Right ventricle myocardium superior (tissue), 1 donor: ENCODE results near the gene AGPAT2. TPM values are rescaled to one million over a fixed set of nuclear protein-coding genes. Genes with fewer than 3 reads are reported as not detected.

ENCODE experiments used
- ATAC-seq: fragments of 200-7000 bp; cut with Tn5 transposase; one replicate; pipeline ENCODE4 v1.9.1; 2020; ENCODE audit warnings: mild to moderate bottlenecking; ENCODE audit not compliant: poor library complexity
- DNase-seq: peaks from one replicate; pipeline ENCODE4 v3.0.0-alpha.2; 2020
- intact Hi-C: fragments of 100-400 bp; cut with DNase I; formaldehyde crosslinking; loops from one replicate; pipeline ENCODE4 v1.11.2; 2022
- microRNA-seq: library from miRNA; unstranded; fragments of <30 nt; microRNA quantifications from one replicate; pipeline ENCODE4 v1.2.0, GENCODE V29; 2020
- total RNA-seq: library from RNA; stranded (reverse); fragmentation: NEBNext Ultra II Directional; extraction: Animal tissue kit (Norgen Biotek cat#: 25700); gene quantifications from one replicate; pipeline ENCODE4 v1.2.1, GENCODE V29; 2021
- donor health status: DM: no; HTN: yes; CAD: no; lungs with severe emphysema.

The AGPAT2 gene
- total RNA-seq, 1 donor from 2014 or later = 48.6 TPM

- peak; percentile 83 for ATAC-seq
- peak; percentile 93 for DNase-seq
- intact Hi-C loops = no loop called here
Observed at GRCh38 chr9:136625101-136626065, 61.9 kb downstream of the AGPAT2 start.

DNA sequence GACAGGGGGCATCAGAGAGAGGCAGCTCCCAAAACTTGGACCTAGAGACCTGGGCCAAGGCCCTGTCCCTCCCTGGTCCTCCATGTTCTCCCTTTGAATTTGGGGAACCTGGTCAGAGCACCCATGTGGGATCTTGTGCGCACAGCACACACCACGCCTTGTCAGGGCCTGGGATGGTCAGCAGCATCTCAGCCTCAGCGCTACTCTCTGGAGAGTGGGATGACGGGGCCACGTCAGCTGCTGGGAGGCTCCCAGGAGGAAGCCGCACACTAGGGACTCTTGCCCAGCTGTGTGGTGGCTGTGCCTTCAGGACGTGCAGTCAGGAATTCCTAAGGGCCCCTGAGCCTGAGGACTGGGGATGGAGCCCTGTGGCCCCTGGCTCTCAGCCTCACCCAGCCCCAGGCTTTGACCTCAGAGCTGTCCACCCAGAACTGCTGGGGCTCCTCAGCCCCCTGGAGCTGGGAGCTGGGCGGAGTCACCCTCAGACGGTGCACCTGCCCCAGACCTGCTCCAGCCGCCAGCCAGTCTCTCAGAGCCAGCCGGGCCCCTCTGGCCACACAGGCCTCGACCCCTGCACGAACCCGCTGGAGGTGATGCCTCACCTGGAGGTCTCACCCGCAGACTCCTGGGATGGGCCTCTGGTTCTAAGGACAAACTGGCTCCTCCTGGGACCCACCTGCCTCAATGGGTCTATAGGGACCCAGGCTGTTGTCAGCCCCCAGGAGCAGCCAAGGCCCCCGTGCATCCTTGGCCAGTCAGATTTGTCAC lies 62.9 kb downstream of the AGPAT2 start:
- intact Hi-C loops = no loop called here
- ATAC-seq = no peak
- no peak for DNase-seq

DNA sequence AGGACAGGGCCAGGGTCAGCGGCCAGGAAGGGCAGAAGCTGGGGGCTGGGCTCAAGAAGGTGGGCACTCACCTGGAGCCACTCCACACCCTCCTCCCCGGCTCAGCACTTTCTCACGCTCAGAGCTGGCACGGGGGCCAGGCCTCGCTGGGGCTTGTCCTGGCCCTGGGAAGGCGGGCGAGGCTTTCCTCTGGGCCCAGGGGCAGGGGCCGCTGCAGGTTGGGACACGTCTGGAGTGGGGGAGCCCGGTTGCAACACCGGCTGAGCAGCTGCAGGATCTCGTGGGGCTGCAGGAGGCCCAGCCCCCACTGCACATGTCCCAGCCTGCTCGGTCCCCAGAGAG lies 63.4 kb downstream of the AGPAT2 start:
- DNase-seq (no peak), ATAC-seq (no peak)

More for the DNA sequence above, 63.4 kb downstream of the AGPAT2 start:
- intact Hi-C loops = no loop called here

Small RNA genes within 50 kb of the gene (microRNA-seq; reads per million reads assigned to microRNA genes)
- gene MIR126 = 399,799 reads per million, percentile 100 among the genes with 10 or more reads in this experiment

Other genes starting within 250 kb of the AGPAT2 start
- 10.5 TPM for gene INPP5E, start 247.6 kb downstream of the AGPAT2 start, total RNA-seq
- 21.4 TPM for gene SEC16A, start 204.4 kb downstream of the AGPAT2 start, total RNA-seq
- gene NOTCH1, start 141.4 kb downstream of the AGPAT2 start, total RNA-seq = 16.8 TPM
- gene EGFL7, start 24.5 kb downstream of the AGPAT2 start, total RNA-seq = 61.5 TPM
- gene DIPK1B, start 25.1 kb upstream of the AGPAT2 start, total RNA-seq = 15.1 TPM
- 7.7 TPM for gene LCN10, start 55.5 kb upstream of the AGPAT2 start, total RNA-seq
- 13.0 TPM for gene LCN6, start 61.1 kb upstream of the AGPAT2 start, total RNA-seq
- gene LCN8, start 70.8 kb upstream of the AGPAT2 start, total RNA-seq = not detected
- not detected for gene LCN15, start 77.1 kb upstream of the AGPAT2 start, total RNA-seq
- gene TMEM141, start 103.9 kb upstream of the AGPAT2 start, total RNA-seq = 70.9 TPM
- 1.5 TPM for gene CCDC183, start 108.9 kb upstream of the AGPAT2 start, total RNA-seq
- gene RABL6, start 120.5 kb upstream of the AGPAT2 start, total RNA-seq = 68.0 TPM
- 7.3 TPM for gene AJM1, start 155.0 kb upstream of the AGPAT2 start, total RNA-seq
- 345 TPM for gene PHPT1, start 162.0 kb upstream of the AGPAT2 start, total RNA-seq
- 13.2 TPM for gene MAMDC4, start 164.9 kb upstream of the AGPAT2 start, total RNA-seq
- gene EDF1, start 178.9 kb upstream of the AGPAT2 start, total RNA-seq = 325 TPM
- 9.1 TPM for gene TRAF2, start 199.1 kb upstream of the AGPAT2 start, total RNA-seq